Epithelial cell of proximal tubule (primary cell): ENCODE data around the gene C6orf15. TPM values are rescaled to one million over a fixed set of nuclear protein-coding genes. Genes with fewer than 3 reads are reported as not detected.

Source experiments
- DNase-seq: peaks from one replicate; pipeline ENCODE4 v3.0.0-alpha.2; 2011; ENCODE audit warnings: low read depth
- H3K4me3 ChIP-seq: 2 replicates; pipeline ENCODE4 v1.5.1; 2011; ENCODE audit warnings: low read depth, mild to moderate bottlenecking, low read length
- total RNA-seq: library from RNA; depleted of rRNA; stranded (reverse); fragments of >200 nt; gene quantifications from 2 replicates; pipeline ENCODE4 v1.2.3, GENCODE V29; 2015
- TF ChIP-seq, protein P1 (sequence below): conservative IDR thresholded peaks from 2 replicates; pipeline ENCODE4 v1.5.1; 2012; ENCODE audit warnings: low read depth, mild to moderate bottlenecking, low read length

Gene C6orf15
- total RNA-seq, 1 donor from 2014 or later, result 0.29 TPM

DNA sequence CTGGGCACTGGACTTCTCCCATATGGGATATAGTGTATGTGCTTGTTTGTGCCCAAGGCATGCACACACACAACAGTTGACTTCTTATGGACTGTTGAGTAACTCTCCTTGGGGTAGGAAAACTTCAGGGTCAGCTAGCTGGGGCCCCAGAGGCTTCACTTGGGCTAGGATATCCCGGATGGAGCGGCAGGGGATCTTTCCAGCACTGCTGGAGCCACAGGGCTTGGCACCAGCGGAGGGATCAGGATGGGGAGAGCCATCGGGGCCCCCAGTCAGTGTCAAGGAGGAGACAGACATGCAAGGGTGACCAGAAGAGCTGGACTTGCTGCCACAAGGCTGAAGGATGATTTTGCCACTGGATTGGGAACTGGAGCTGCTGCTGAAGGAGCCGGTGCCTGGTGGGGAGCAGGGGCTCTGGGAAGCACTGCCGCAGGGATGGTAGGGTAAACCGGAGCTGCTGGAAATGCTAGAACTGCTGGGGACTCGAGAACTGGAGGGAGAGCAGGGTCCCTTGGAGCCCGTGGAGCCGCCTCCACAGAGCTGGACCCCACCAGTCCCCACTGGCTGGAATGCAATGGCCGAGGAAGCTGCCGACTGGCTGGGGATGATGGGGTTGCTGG lies 3.7 kb upstream of the C6orf15 start:
- TF ChIP-seq, protein P1, sequence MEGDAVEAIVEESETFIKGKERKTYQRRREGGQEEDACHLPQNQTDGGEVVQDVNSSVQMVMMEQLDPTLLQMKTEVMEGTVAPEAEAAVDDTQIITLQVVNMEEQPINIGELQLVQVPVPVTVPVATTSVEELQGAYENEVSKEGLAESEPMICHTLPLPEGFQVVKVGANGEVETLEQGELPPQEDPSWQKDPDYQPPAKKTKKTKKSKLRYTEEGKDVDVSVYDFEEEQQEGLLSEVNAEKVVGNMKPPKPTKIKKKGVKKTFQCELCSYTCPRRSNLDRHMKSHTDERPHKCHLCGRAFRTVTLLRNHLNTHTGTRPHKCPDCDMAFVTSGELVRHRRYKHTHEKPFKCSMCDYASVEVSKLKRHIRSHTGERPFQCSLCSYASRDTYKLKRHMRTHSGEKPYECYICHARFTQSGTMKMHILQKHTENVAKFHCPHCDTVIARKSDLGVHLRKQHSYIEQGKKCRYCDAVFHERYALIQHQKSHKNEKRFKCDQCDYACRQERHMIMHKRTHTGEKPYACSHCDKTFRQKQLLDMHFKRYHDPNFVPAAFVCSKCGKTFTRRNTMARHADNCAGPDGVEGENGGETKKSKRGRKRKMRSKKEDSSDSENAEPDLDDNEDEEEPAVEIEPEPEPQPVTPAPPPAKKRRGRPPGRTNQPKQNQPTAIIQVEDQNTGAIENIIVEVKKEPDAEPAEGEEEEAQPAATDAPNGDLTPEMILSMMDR, result no peak
- H3K4me3 ChIP-seq, result peak overlapping the region; percentile 61
- no peak for DNase-seq

DNA sequence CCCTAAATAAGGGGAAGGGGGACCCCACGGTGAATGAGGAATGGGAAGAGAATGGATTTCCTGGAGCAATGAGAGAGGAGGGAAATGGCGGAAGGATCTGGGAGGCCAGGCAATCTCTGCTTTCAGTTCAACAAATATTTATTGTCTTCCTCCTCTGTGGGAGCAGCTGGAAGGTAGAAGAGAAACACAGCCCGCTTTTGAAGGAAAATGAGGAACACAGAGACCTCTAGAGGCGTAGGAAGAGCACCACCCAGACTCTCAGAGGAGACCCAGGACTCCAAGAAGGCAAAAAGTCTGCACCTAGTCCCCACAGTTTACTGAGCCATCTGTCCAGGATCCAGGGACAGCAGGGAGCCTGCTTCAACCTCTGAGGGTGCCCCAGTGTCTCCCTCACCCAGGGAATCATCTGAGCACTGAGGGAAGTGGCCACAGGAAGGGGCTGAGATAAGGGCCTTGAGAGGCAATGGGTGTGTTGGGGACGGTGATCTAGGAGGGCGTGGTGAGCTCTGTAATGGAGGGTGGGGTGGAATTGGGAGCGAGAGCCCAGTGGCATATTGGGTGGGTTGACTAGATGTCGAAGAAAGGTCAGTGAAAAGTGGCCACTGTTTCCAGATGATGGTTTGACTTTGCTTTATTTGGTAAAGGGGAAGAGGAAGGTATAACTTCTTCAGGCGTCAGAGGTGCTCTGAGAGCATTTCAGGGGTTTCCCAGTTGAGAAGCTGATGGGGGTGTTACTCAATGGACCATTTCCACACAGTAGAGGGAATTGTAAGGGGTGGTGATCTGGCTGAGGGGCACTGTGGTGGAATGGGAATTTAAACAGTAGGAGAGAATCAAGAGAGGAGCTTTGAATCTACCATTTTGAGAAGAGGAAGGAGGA lies 2.8 kb upstream of the C6orf15 start:
- DNase-seq, result peak; percentile 30
- TF ChIP-seq, protein P1, result peak; percentile 51
- H3K4me3 ChIP-seq, result peak overlapping the region; percentile 61

DNA sequence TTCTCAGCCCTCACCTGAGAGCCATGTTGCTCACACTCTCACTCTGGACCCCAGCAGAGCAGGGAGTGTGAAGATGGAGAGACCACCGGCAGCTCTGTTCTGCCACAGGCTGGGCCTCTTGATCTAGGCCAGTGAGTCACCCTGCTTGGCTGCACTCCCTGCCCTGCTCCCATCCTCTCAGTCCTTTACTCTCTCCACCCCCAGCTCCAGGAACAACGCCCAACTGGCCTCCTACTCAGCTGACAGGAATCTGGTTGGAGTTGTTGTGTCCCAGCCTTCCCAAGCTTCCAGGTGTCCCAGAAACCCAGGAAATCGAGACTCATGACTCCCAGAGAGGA lies 2.1 kb upstream of the C6orf15 start, which contains the start of gene PSORS1C1:
Gene PSORS1C1, plus strand, starts transcription at position 260 of the 338 bp plus-strand sequence. CDS start 14,833 bp downstream, outside the sequence.
- TF ChIP-seq, protein P1, result no peak
- H3K4me3 ChIP-seq, result peak within 1 kb of the TSS; percentile 61
- DNase-seq, result peak; percentile 71

- no peak overlapping the region for H3K4me3 ChIP-seq
- no peak for DNase-seq
- TF ChIP-seq, protein P1, result no peak
These were observed 1.6 kb upstream of the C6orf15 start for GRCh38 chr6:31113861-31114540.

GRCh38 chr6:31111712-31112111 lies 663 bp downstream of the C6orf15 start:
- TF ChIP-seq, protein P1, result no peak
- H3K4me3 ChIP-seq, result no peak overlapping the region
- no peak for DNase-seq

GRCh38 chr6:31110825-31111582 lies 1.4 kb downstream of the C6orf15 start:
- DNase-seq, result no peak
- H3K4me3 ChIP-seq, result no peak overlapping the region
- TF ChIP-seq, protein P1, result no peak
